ENCODE measurements around the gene ERFE. TPM values are rescaled to one million over a fixed set of nuclear protein-coding genes. Genes with fewer than 3 reads are reported as not detected.

Gene ERFE
- total RNA-seq, 4 donors from 2014 or later, result not detected

DNA sequence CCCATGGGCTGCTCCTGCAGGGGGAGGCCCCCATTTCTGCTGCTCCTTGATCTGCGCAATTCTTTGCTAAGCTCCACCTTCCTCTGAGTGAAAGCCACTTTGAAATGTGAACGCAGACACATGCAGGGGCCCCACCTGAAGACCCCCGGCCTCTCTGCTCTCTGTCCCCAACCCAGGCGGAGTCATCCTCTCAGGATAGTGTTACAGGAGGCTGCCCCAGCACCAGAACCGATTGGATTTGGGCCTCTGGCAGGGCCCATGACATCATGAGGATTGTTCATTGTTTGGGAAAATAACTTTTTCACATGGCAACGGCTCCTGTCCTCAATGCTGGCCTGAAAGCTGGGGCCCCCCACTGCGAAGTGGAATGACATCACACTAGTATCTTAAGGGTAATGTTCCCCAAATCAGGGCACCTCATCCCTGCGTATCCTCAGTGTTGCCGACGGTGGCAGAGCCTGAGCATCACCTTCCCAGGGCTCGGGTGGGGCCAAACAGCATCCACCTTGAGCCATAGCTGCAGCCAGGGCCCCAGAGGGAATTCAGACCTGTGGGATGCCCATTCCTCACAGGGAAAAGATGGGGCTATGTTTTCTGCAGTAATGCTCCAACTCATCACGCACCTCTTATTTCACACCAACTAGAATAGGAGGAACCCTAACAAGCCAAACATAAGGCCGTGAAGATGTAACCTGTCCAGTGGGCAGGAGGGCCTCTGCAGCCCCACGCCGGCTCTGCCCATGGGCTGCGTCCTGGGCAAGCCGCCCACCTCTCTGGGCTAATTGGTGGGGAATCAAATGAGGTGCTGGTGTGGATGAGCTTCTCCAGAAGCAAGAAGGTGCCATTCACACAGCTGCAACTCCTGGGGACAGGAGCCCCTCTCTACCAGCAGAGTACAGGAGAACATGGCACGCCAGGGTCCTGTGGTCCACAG lies 2.7 kb upstream of the ERFE start:
- TF ChIP-seq EP300 (IDR thresholded peaks at IDR 0.05) (no peak), POLR2AphosphoS5 (IDR thresholded peaks at IDR 0.05) (no peak), POLR2A (IDR thresholded peaks at IDR 0.05) (no peak)
- TF ChIP-seq, protein P1, sequence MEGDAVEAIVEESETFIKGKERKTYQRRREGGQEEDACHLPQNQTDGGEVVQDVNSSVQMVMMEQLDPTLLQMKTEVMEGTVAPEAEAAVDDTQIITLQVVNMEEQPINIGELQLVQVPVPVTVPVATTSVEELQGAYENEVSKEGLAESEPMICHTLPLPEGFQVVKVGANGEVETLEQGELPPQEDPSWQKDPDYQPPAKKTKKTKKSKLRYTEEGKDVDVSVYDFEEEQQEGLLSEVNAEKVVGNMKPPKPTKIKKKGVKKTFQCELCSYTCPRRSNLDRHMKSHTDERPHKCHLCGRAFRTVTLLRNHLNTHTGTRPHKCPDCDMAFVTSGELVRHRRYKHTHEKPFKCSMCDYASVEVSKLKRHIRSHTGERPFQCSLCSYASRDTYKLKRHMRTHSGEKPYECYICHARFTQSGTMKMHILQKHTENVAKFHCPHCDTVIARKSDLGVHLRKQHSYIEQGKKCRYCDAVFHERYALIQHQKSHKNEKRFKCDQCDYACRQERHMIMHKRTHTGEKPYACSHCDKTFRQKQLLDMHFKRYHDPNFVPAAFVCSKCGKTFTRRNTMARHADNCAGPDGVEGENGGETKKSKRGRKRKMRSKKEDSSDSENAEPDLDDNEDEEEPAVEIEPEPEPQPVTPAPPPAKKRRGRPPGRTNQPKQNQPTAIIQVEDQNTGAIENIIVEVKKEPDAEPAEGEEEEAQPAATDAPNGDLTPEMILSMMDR (IDR thresholded peaks at IDR 0.05), result no peak
- Histone ChIP-seq H3K27me3 (peaks cover 22% of the 10 kb centered on the region), H3K36me3 (no peaks in the 10 kb centered on the region), H3K4me3 (no peak overlapping the region), H3K27ac (no peak overlapping the region), H3K4me1 (peaks cover 13% of the 10 kb centered on the region), H3K9me3 (no peaks in the 10 kb centered on the region)
- 80% methylated on average over 16 of the region's 18 CpGs for WGBS
- DNase-seq (ENCODE audit: low spot score in 2 of 2), result no peak

DNA sequence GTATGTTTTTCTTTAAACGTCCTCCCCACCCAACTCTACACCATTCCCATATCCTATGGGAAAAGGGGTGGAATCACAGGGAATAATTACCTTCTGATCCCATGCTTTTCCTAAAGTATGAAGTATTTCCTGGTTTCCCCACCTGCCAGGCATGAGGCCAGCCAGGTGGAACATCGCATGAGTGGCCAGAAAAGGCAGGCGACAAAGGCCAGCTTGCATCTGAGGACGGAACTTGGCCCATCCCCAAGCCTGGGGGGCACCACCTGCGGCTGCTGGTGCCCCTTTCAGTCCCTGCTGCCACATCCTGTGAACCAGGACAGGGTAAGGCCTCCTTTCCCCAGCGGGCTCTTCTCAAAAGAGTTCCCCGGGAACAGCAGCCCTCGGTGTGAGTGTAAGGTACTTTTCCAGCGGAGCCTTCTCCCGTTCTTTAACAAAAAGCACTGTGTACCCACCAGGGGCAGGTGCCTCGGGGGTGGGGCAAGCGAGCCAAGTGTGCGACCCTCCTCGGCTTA lies 1.2 kb upstream of the ERFE start:
- WGBS, result 64% methylated on average over 3 of the region's 14 CpGs

GRCh38 chr2:238158018-238158508 lies 707 bp upstream of the ERFE start:
- DNase-seq (ENCODE audit: low spot score in 2 of 2), result no peak
- Histone ChIP-seq H3K4me1 (peaks cover 13% of the 10 kb centered on the region), H3K36me3 (no peaks in the 10 kb centered on the region), H3K27me3 (peaks cover 36% of the 10 kb centered on the region), H3K27ac (no peak overlapping the region), H3K4me3 (no peak overlapping the region), H3K9me3 (no peaks in the 10 kb centered on the region)
- TF ChIP-seq POLR2AphosphoS5 (IDR thresholded peaks at IDR 0.05) (no peak), POLR2A (IDR thresholded peaks at IDR 0.05) (no peak), EP300 (IDR thresholded peaks at IDR 0.05) (no peak)
- TF ChIP-seq, protein P1 (IDR thresholded peaks at IDR 0.05), result no peak
- WGBS, result 69% methylated on average over 7 of the region's 21 CpGs

More for the DNA sequence above, 1.2 kb upstream of the ERFE start:
- Histone ChIP-seq H3K9me3 (no peaks in the 10 kb centered on the region), H3K4me1 (peaks cover 13% of the 10 kb centered on the region), H3K27ac (no peak overlapping the region), H3K4me3 (no peak overlapping the region), H3K27me3 (peaks cover 32% of the 10 kb centered on the region), H3K36me3 (no peaks in the 10 kb centered on the region)
- TF ChIP-seq, protein P1 (IDR thresholded peaks at IDR 0.05), result no peak
- TF ChIP-seq EP300 (IDR thresholded peaks at IDR 0.05), result no peak
- no peak for TF ChIP-seq POLR2A (IDR thresholded peaks at IDR 0.05)
- TF ChIP-seq POLR2AphosphoS5 (IDR thresholded peaks at IDR 0.05), result no peak
- DNase-seq (ENCODE audit: low spot score in 2 of 2), result no peak

GRCh38 chr2:238159071-238159539 lies 335 bp downstream of the ERFE start:
- H3K27ac ChIP-seq, result no peak overlapping the region
- H3K36me3 ChIP-seq, result no peaks in the 10 kb centered on the region
- TF ChIP-seq POLR2AphosphoS5 (IDR thresholded peaks at IDR 0.05) (no peak), POLR2A (IDR thresholded peaks at IDR 0.05) (no peak), EP300 (IDR thresholded peaks at IDR 0.05) (no peak)
- TF ChIP-seq, protein P1 (IDR thresholded peaks at IDR 0.05), result no peak
- peaks cover 46% of the 10 kb centered on the region for H3K27me3 ChIP-seq
- no peak for DNase-seq (ENCODE audit: low spot score in 2 of 2)
- H3K4me1 ChIP-seq, result peaks cover 20% of the 10 kb centered on the region
- no peaks in the 10 kb centered on the region for H3K9me3 ChIP-seq
- 5% methylated on average over 27 of the region's 52 CpGs for WGBS
- peak overlapping the region; percentile 44 for H3K4me3 ChIP-seq

DNA sequence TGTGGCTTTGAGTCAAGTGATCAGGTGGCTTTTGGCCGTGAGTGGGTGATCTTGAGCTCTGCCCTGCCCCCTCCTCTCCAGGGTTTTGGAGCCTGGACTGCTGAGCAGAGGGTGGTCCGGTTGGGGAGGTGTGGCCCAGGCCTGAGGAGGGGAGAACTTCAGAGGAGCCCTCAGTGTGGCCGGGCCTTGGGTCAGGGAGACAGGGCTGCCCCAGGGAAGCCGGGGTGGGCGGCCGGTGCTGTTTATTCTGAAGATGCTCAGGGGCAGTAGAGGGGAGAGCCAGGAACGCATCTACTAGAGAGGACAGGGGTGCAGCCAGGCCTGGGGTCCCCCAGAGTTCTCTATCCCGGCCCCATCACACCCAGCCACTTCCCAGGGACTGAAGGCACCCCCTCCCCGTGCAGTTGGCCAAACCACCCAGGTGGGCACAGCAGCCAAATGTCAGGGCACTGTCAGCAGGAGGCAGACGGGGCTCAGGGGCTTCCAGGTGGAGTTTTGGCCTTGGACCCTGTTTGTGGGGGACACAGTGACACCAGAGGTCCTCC lies 963 bp downstream of the ERFE start:
- Histone ChIP-seq H3K27me3 (peaks cover 53% of the 10 kb centered on the region), H3K36me3 (no peaks in the 10 kb centered on the region), H3K4me3 (no peak overlapping the region), H3K4me1 (peaks cover 21% of the 10 kb centered on the region), H3K27ac (no peak overlapping the region), H3K9me3 (no peaks in the 10 kb centered on the region)
- DNase-seq (ENCODE audit: low spot score in 2 of 2), result no peak
- 62% methylated on average over 7 of the region's 10 CpGs for WGBS
- TF ChIP-seq, protein P1 (IDR thresholded peaks at IDR 0.05), result no peak
- TF ChIP-seq POLR2A (IDR thresholded peaks at IDR 0.05), result no peak

All from suprapubic skin (tissue), 4 donors.